PFSK-1 (cell line): ENCODE results near the gene TVP23C.

Experiments
- FOXP2 ChIP-seq: optimal IDR thresholded peaks from 2 replicates; pipeline ENCODE3; 2011; ENCODE audit warnings: borderline replicate concordance, control low read depth, inconsistent platforms; ENCODE audit not compliant: insufficient read depth; ENCODE audit errors: extremely low read length, extremely low read depth
- POLR2AphosphoS5 ChIP-seq: IDR thresholded peaks from 2 replicates; pipeline ENCODE4 v1.6.1; 2012; ENCODE audit warnings: low read depth, mild to moderate bottlenecking, control low read depth, low read length, moderate library complexity
- SIN3A ChIP-seq: IDR thresholded peaks from 2 replicates; pipeline ENCODE4 v1.6.1; 2012; ENCODE audit warnings: mild to moderate bottlenecking, low read length, moderate library complexity, borderline replicate concordance; ENCODE audit not compliant: insufficient read depth
- TAF1 ChIP-seq: IDR thresholded peaks from 2 replicates; pipeline ENCODE4 v1.6.1; 2012; ENCODE audit warnings: low read length, control low read depth, borderline replicate concordance; ENCODE audit not compliant: insufficient read depth
- TF ChIP-seq, protein P1 (sequence below), 2 experiments: IDR thresholded peaks; 2 replicates each; pipeline versions ENCODE4 v1.6.1 to v1.8.0; 2011 to 2012; ENCODE audit warnings: low read depth in 2 of 2, low read length in 2 of 2, control low read depth in 1 of 2, inconsistent platforms in 1 of 2, mild to moderate bottlenecking in 1 of 2, moderate library complexity in 1 of 2; ENCODE audit not compliant: insufficient read depth in 1 of 2

The TVP23C gene

DNA sequence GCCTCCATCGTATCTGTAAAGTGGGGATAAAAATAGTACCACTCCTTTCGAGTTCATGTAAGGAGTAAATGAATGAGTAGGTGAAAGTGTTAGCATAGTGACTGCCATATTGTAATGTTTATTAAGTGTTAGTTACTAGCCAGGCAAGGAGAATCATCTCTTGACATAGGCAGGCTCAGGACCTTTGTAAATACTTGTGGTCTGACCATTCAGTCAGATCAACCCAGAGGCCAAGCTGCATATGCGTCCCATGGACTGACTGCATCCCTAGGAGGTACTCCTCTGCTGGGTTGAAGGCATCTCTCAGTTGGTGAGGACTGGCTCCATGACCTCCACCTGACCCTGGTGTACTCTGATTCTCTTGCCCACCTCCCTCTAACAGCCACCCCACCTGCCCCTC, 55.4 kb downstream of the TVP23C start:
- TF ChIP-seq TAF1 (no peak), POLR2AphosphoS5 (no peak), FOXP2 (no peak), SIN3A (no peak)
- TF ChIP-seq, protein P1, sequence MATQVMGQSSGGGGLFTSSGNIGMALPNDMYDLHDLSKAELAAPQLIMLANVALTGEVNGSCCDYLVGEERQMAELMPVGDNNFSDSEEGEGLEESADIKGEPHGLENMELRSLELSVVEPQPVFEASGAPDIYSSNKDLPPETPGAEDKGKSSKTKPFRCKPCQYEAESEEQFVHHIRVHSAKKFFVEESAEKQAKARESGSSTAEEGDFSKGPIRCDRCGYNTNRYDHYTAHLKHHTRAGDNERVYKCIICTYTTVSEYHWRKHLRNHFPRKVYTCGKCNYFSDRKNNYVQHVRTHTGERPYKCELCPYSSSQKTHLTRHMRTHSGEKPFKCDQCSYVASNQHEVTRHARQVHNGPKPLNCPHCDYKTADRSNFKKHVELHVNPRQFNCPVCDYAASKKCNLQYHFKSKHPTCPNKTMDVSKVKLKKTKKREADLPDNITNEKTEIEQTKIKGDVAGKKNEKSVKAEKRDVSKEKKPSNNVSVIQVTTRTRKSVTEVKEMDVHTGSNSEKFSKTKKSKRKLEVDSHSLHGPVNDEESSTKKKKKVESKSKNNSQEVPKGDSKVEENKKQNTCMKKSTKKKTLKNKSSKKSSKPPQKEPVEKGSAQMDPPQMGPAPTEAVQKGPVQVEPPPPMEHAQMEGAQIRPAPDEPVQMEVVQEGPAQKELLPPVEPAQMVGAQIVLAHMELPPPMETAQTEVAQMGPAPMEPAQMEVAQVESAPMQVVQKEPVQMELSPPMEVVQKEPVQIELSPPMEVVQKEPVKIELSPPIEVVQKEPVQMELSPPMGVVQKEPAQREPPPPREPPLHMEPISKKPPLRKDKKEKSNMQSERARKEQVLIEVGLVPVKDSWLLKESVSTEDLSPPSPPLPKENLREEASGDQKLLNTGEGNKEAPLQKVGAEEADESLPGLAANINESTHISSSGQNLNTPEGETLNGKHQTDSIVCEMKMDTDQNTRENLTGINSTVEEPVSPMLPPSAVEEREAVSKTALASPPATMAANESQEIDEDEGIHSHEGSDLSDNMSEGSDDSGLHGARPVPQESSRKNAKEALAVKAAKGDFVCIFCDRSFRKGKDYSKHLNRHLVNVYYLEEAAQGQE (IDR thresholded peaks at IDR 0.05; ENCODE audit: insufficient read depth in 1 of 2, low read depth in 2 of 2, low read length in 2 of 2), result no peak

DNA sequence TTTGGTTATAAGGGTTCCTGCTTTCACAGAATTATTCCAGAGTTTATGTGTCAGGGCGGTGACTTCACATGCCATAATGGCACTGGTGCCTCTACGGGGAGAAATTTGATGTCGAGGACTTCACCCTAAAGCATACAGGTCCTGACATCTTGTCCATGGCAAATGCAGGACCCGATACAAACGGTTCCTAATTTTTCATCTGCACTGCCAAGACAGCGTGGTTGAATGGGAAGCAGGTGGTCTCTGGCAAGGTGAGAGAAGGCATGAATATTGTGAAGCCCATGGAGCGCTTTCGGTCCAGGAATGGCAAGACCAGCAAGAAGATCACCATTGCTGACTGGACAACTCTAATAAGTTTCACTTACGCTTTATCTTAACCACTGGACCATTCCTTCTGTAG, 56.3 kb downstream of the TVP23C start:
- TF ChIP-seq POLR2AphosphoS5 (no peak), SIN3A (no peak)

DNA sequence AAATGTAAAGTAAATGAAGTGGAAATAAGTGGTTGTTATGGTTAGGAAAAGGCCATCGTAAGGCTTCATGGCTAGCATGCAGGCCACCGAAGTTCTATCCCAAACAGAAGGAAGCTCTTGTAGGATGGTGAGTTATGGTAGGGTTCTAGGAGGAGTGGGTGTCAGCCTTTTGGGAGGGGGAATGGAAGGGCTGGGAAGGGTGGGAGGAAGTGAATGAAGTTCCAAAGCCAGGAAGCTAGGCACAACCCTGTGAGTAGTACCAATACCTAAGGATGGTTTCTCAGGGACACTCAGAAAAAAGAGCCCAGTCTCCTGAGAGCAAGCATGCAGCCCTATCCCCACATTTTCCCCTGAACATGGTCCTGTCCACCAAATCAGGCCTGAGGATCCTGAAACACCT, 59.6 kb downstream of the TVP23C start:
- TF ChIP-seq POLR2AphosphoS5 (no peak), TAF1 (no peak), FOXP2 (no peak)

DNA sequence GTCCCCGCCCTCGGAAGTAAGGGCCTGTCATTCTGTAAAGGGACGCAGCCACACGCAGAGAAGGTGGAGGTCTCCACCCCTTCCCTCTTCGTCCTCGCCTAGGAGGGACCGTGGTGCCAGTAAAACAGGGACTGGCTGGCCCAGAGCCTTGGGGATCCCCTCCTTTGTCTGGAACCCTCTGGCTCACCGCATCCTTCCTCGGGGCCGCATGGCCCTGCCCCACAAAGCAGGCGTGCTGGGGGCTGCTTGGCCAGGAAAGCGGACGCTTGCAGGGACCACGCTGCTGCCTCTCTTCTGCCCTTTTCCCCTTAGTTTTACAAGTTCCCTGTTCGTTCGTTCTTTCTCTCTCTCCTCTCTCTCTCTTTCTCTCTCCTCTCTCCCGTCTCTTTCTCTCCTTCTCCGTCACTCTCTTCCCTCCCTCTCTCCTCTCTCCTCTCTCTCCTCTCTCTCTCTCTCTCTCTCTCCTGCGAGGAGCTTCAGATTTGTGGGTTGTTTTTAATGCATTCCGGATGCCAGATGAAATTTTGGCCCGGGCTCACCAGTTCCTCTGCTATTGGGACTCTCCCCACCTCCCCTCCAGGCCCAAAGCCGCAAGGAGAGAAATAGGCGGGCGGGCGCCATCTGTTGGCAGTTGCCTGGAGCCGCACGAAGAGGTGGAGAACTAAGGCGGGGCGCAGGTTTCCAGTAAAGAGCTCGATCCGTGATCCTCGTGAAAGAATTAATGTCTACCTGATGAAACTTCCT, 60.7 kb downstream of the TVP23C start:
- TF ChIP-seq SIN3A, result no peak
- TF ChIP-seq, protein P1 (IDR thresholded peaks at IDR 0.05; ENCODE audit: insufficient read depth in 1 of 2, low read depth in 2 of 2, low read length in 2 of 2), result no peak
- TF ChIP-seq FOXP2, result no peak
- no peak for TF ChIP-seq POLR2AphosphoS5
- no peak for TF ChIP-seq TAF1

DNA sequence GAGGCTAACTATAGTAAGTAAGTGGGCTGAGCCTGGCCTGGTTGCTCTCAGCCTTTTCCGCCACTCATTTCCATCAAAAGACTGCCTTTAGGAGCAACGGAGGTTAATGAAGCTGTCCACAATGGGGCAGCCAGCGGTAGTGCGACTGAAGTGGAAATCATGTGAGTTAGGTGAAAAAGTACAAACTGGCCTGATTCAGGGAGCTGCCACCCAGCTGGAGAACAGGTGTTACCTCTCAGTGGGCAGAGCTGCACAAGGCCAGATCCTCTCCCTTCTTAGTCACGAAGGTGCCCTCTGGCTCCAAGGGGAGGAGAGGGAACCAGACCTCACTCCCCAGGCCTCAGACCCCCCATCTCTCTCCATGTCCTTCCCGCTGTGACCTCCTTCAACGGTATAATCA, 61.5 kb downstream of the TVP23C start:
- TF ChIP-seq FOXP2 (no peak), POLR2AphosphoS5 (no peak), SIN3A (no peak), TAF1 (no peak)
- TF ChIP-seq, protein P1 (IDR thresholded peaks at IDR 0.05; ENCODE audit: insufficient read depth in 1 of 2, low read depth in 2 of 2, low read length in 2 of 2), result no peak

DNA sequence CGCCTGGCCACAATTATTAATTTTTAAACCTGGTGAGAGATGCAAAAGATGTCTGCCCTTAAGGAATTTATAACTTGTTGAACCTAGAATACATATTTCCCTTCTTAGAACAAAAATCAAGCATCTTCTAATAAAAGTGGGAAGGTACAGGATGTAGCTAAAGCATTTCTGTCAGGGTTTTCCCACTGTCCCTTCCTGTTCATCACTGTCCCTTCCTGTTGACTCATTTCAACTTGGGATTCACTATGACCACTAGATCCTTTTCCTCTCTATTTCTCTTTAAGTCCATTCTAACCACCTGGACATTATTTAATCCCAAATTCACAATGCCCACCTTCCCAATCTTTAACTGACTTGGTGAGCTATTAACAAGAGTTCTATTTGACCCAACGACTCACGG, 62.0 kb downstream of the TVP23C start:
- TF ChIP-seq SIN3A (no peak), POLR2AphosphoS5 (no peak), TAF1 (no peak), FOXP2 (no peak)
- TF ChIP-seq, protein P1 (IDR thresholded peaks at IDR 0.05; ENCODE audit: insufficient read depth in 1 of 2, low read depth in 2 of 2, low read length in 2 of 2), result no peak
